ENCODE measurements around the gene CLK3.
"Not testable (repeated sequence)": the region's sequence is repeated elsewhere in the genome, so short reads cannot be mapped to it uniquely, and the experiment has no call there.

CLK3 gene

DNA sequence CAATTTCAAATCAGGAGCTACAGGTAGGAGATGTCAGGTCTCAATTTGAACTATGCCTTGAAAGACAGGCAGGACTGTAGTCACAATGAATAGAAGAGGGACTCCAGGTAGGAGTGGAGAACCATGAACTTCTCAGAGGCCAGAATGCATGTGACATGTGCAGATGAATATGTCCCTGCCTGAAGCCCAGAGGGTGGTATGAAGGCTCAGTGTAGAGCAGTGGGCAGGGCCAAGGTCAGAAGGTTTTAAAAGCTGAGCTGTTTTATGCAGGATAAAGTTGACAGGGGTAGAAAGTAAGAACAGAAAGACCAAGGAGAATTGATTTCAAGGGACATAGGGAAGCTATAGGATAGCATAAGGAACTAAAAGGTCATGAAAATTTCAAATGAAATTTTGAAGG is 30.8 kb downstream of the CLK3 start:
- FAIRE-seq: no peak

DNA sequence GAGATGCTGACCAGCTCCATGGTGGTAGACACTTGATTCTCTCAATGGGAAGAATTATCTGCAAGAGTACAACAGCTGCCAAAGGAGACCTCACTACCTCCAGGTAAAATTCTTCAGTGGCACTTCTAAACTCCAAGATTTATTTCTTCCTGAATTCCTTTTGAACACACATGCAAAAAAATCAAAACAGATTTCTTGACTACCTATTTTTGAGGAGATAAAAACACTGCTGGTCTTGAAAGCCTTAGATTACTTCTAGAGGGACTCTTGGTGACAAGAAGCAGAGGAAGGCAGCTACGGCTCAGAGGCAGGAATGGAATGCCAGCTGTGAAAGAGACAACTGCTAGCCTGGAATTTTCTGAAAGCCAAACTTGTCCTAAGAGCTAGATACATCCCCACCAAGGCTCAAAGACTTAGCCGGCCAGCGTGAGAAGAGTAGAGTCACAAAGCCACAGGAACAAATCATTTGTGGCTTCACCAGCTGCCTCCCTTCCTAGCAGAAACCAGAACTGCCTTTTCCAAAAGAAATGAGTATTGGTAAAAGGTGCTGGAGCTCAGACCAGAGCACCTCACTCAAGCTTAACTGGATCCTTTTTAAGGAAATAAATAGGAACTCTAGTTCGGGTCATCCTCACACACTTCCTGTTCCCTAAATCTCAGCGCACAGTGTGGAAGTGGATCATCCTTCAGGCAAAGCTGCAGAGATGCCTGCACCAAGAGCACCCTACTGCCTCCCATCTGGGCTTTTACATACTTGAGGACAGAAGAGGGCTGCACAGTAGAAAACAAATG is 32.6 kb downstream of the CLK3 start:
- no peak for FAIRE-seq

DNA sequence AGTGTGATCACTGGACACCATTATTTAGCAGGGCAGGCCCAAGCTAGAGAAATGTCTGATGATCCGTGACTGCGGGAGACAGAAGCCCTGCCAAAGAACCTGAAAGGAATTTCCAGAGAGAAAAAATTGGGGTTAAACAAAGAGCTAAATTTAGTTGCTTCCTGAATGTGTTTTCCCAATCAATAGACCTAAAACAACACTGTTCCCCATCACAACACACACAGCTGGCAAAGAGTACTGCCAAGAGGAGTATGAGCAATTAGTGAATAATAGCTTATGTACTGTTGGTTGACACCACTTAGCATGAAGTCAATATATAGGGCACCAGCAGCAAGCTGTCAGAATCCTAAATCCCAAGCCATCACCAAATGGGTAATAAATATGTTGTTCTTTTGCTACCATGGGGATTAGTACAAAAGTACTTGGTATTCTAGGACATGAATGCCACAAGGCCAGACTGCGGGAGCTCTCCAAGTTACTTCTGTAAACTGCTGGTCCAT is 35.7 kb downstream of the CLK3 start:
- no peak for FAIRE-seq

DNA sequence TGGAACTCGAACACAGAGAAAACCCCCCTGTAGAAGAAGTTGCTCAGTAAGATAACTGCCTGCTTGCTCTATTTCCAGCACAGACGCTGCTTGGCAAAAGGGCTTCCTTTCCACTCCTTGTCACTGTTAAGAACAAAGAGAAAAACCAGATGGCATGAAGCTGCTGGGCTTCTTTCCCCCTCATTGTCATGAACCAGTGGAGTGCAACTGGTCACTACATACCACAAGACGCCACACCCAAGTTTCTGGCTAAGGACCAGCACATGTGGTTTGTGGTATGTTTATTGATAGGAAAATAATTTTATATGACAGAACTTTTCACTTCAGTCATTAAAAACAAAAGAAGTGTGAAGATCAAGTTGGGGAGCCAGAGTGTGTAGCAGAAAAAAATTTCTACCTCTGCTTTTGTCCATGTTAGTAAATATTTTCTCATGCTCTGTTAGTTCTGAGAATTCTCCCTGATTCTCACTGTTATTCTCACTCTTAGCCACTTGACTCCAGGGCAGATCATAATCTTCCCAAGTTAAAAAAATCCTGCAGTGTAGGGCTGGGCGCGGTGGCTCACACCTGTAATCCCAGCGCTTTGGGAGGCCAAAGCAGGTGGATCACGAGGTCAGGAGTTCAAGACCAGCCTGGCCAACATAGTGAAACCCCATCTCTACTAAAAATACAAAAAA is 37.9 kb downstream of the CLK3 start:
- no peak for FAIRE-seq

DNA sequence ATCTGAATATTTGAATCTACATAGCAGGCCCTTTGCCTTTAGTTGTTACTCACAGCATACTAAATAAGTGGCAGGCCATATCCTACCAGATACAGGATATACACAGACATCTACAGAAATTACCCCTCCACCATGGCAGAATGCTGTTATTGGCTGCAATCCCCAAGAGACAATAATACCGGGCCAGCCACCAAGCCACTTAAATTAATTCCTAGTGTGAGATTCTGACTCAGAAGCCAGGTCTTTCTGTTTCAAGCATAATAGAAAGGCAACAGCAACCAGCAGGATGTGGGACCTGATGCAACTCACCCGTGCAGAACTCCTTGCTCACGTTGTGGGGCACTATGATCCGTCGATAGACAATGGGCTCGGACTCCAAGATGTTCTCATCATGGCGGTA is 39.8 kb downstream of the CLK3 start:
- no peak for FAIRE-seq

DNA sequence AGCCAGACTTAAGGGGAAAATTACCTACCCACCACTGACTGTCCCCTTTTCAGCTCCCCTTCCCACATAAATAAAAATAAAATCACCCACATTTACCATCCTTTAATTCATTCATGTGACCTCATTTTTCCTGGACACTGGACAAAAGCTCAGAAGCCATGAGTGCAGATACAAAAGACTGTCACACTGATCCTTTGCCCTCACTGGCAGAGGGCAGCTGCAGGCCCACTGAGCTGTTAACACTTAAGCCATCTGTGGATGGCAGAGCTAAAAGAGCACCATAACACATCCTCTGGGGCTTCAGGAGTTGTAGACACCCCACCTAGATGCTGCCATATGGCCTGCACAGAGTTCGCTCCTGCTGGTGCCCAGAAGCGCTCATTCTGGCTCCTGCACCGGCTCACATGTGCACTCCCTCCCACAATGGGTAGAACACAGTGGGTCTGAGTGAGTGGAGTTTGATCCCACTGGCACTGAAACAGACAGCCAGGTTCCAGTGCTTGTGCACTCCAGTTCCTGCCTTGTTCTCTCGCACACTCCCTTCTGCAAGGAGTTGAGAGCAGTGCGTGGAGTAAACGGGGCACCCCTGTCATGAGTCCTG is 41.4 kb downstream of the CLK3 start:
- no peak for FAIRE-seq

DNA sequence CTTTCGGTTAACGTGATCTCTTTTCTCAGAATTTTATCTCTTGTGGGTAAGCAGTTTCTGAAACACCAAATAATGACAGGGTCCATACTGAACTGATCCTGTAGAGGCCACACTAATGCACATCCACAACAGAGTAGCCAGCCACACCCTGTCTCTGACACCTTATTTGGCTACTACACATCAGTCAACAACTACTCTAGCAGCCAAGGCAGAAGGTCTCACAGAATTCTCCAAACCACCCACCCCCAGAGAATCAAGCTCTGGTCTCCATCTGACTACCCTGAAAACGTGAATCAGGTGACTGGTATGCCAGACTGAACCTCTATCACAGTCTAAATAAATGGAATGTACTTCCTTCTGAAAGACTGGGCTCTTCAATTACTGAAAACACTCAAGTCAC is 42.2 kb downstream of the CLK3 start:
- FAIRE-seq: no peak

DNA sequence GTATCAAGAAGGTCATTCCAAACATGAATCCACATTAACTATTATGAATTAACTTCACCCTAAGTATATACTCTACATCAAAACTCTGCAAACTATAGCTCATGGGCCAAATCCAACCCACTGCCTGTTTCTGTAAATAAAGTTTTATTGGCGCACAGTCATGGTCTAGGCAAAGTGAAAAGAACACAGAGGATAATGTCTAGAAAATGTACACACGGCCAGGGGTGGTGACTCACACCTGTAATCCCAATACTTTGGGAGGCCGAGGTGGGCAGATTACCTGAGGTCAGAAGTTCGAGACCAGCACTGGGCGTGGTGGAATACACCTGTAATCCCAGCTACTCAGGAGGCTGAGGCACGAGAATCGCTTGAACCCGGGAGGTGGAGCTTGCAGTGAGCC is 45.6 kb downstream of the CLK3 start:
- not testable (repeated sequence) for FAIRE-seq

DNA sequence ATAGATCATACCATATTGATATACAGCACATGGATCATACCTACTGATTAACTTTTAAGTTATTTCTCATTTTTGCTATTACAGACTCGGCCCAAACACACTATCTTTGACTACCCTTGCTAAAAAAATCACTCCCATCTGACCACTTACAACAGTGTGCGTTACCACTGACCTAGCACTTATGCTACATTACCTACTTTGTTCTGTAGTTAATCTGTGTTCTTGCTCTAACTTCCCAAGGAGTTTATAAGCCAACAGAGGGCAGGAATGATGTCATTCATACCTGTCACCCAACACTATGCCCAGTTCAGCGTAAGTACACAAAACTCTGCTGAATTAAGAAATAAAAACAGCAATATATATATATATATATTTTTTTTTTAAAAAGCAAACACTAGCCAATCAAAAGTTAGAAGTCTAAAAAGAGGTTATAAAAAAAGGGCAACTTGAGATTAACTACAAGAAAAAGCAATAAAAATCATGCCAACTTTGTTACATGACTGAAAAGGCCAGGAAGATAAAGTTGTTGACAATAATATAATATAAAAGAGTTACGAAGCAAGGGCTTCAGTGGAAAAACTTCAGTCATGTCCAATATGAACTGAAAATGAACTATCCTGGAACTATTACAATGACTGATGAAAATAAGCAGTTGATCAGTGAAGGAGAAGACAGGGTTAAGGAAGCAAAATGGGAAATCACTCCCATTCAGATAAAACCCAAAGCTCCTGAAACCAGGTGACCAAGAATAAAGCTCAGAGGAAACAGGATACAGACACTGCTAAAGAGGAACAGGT is 46.6 kb downstream of the CLK3 start:
- FAIRE-seq: no peak

DNA sequence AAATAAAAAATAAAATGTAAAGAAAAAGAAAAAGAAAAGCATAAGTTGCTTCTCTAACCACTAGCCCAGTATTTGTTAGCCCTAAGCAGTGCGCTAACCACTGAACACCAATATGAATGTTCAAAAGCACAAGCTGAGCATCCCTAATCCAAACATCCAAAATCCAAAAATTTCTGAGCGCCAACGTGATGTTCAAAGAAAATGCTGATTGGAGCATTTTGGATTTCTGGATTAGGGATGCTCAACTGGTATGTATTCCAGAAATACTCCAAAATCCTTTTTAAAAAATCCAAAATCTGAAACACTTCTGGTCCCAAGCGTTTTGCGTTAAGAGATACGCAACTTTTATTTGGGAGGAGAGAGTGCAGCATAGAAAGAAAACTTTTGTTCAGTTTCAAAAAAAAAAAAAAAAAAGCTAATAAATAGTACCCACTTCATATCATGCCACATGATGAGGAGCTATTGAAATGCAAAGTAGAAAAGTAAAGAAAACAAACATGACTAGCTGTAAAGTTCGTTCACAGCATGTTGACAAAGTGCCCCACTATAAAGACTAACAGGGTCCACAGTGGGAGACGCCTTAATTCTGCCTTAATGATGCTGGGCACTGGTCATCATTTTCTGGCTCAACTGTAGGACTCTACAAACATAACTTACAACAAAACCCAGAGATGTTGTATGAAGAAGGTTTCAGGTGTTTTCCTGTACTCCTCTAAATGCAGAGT is 47.8 kb downstream of the CLK3 start:
- no peak for FAIRE-seq

DNA sequence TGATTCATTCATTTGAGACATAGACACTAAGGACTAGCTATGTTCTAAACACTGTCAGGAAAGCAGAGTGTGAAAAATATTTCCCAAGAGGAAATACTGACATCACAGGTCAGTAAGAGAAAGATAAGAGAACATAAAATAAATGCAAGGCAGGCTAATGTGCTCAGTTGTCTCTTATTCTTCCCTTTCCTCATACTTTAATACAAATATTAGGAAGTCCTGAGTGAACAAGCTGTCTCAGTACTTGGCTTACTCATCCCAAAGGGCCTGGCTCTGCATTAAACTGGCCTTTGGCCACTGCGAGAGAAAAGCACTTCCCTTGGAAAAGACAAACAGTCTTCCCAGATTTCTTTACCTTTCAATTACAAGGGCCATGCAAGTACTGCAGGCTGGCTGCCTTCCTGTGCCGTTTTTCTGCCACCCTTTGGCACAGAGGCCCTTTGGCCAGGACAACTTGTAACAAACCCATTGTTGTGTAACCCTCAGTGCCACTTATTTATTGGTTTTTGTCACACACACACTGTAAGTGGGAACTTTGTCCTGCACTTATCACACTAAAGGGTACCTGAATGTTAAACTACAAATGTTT is 48.5 kb downstream of the CLK3 start:
- peak; percentile 36 for FAIRE-seq

DNA sequence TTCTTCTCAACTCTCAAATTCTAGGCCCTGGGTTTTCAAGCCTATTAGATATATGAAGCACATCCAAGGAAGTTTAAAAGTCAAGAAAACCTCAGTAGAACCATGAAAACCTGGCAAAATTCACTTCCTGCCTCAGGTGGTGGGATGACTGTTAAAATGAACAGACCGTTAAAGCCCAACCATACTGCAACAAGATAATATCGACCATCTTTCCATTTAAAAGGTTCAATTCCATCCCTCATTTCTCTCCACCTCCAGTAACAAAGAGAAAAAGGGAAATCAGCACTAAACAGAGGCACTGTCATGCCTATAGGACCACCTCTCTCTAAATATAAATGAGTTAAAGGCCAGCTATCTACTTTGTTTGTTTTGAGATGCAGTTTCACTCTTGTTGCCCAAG is 49.0 kb downstream of the CLK3 start:
- no peak for FAIRE-seq

DNA sequence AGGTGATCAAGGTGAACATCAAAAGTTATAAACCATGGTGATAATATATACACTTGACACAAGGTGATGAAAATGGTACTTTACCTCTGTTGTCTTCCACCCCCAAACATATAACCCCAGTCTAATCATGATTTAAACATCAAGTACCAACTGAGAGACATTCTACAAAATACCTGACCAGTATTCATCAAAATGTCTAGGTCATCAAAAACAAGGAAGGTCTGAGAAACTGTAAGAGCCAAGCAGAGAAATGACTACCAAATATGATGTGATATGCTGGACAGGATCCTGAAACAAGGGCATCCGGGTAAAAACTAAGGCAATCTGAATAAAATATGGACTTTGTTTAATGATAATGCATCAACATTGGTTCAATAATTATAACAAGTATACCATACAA is 52.3 kb downstream of the CLK3 start:
- FAIRE-seq: no peak

DNA sequence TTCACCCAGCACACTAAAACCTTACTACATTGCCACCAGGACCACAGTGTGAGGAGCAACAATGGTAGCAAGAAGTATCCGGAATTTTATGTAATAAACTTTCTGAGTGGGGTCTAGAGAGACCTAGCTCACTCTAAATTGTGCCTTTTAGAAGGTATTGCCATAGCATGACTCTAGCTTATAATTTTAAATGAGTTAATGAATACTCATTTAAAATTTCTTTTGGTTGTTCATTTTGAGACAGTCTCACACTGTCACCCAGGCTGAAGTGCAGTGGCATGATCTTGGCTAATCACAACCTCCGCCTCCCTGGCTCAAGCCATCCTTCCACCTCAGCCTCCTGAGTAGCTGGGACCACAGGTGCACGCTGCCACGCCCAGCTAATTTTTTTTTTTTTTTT is 54.0 kb downstream of the CLK3 start:
- no peak for FAIRE-seq

DNA sequence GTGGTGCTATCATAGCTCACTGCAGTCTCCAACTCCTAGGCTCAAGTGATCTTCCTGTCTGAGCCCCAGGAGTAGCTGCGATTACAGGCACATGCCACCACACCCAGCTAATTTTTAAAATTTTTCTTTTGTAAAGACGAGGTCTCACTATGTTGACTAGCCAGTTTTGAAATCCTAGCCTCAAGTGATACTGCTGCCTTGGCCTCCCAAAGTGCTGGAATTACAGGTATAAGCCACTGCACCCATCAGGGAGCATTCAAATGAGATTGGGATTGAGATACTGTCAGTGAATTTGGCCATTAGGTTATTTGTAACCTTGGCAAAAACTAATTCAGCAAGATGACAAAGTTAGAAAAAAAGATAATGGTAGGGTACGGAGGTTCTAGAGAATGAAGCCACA is 58.5 kb downstream of the CLK3 start:
- no peak for FAIRE-seq

DNA sequence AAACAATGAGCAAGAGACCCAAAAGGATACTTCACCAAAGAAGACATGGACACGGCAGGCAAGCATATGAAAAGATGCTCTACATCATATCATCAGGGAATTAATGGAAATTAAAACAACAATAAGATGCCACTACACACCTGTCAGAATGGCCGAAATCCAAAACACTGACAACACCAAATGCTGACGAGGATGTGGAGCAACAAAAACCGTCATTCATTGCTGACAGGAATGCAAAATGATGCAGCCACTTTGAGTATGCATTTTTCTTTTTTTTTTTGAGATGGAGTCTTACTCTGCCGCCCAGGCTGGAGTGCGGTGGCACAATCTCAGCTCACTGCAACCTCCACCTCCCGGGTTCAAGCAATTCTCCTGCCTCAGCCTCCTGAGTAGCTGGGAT is 61.2 kb downstream of the CLK3 start:
- FAIRE-seq: no peak

Data from islet of Langerhans (tissue), 1 donor.